Measurements from ENCODE around the gene DNAH14. TPM values are rescaled to one million over a fixed set of nuclear protein-coding genes. Genes with fewer than 3 reads are reported as not detected.

The DNAH14 gene
- 12.7 to 16.2 TPM (median 13.4 TPM) in 5 replicates for total RNA-seq (2022; extraction: Qiagen RNA extraction)

GRCh38 chr1:224929335-224930237 lies at the start of gene DNAH14:
TSS of gene DNAH14 (plus strand) at chr1:224929675. CDS start at chr1:224952703, 23,028 bp downstream.

GRCh38 chr1:225427235-225428067 lies 498.0 kb downstream of the DNAH14 start, which contains the start of gene LBR:
TSS of gene LBR (minus strand) at chr1:225428038. CDS start at chr1:225424075, 3,963 bp downstream.

